HepG2 (cell line): ENCODE measurements around the gene DEPDC1B. TPM values are rescaled to one million over a fixed set of nuclear protein-coding genes. Genes with fewer than 3 reads are reported as not detected.

ENCODE experiments used
- AGO1 ChIP-seq: fragments of 200-400 bp; formaldehyde crosslinking; IDR thresholded peaks from 2 replicates; pipeline ENCODE4 v1.6.1; 2017; ENCODE audit warnings: mild to moderate bottlenecking, low read depth, low read length, moderate library complexity; ENCODE audit not compliant: poor library complexity, severe bottlenecking
- ASH2L ChIP-seq: fragments of 300-600, 200-600 bp; sonication (generic); IDR thresholded peaks from 2 replicates; pipeline ENCODE4 v1.7.0; 2017; ENCODE audit warnings: low read depth, mild to moderate bottlenecking, moderate library complexity, mixed read lengths, low read length; ENCODE audit not compliant: insufficient read length
- ATF7 ChIP-seq, 2 experiments: fragments of 450-650 bp in 1 of 2; sonication (generic) in 1 of 2; formaldehyde crosslinking in 1 of 2; IDR thresholded peaks; 2 replicates each; pipeline versions ENCODE4 v1.4.0 to v1.6.1; 2016 to 2020; ENCODE audit warnings: antibody characterized with exemption in 1 of 2, mild to moderate bottlenecking in 1 of 2, missing genetic modification reagents in 1 of 2
- ATF7-NPFF ChIP-seq: sonication (generic); formaldehyde crosslinking; IDR thresholded peaks from 2 replicates; pipeline ENCODE4 v1.8.1; 2023; ENCODE audit warnings: mild to moderate bottlenecking, low read depth, missing genetic modification reagents, moderate library complexity
- DNMT1 ChIP-seq: sonication (generic); formaldehyde crosslinking; IDR thresholded peaks from 2 replicates; pipeline ENCODE4 v1.5.1; 2020; ENCODE audit warnings: mild to moderate bottlenecking, missing genetic modification reagents
- ETS1 ChIP-seq: sonication (generic); formaldehyde crosslinking; IDR thresholded peaks from 2 replicates; pipeline ENCODE4 v1.4.0; 2020; ENCODE audit warnings: missing genetic modification reagents
- HCFC1 ChIP-seq: fragments of 150-350 bp; IDR thresholded peaks from 2 replicates; pipeline ENCODE4 v1.6.1; 2014; ENCODE audit warnings: low read depth, low read length
- HOXA5 ChIP-seq: sonication (generic); formaldehyde crosslinking; IDR thresholded peaks from 2 replicates; pipeline ENCODE4 v1.4.0; 2020; ENCODE audit warnings: missing genetic modification reagents
- KMT2A ChIP-seq: sonication (generic); formaldehyde crosslinking; IDR thresholded peaks from 2 replicates; pipeline ENCODE4 v1.4.0; 2020; ENCODE audit warnings: missing genetic modification reagents
- NKX3-1 ChIP-seq: sonication (generic); formaldehyde crosslinking; IDR thresholded peaks from 2 replicates; pipeline ENCODE4 v1.5.0; 2020; ENCODE audit warnings: missing genetic modification reagents
- SP1 ChIP-seq, 2 experiments: fragments of 450-650 bp in 1 of 2; sonication (generic) in 1 of 2; formaldehyde crosslinking in 1 of 2; IDR thresholded peaks; 2 replicates each; pipeline versions ENCODE4 v1.4.0 to v1.6.1; 2016 to 2020; ENCODE audit warnings: missing genetic modification reagents in 1 of 2
- SRF ChIP-seq: IDR thresholded peaks from 2 replicates; pipeline ENCODE4 v1.6.1; 2011; ENCODE audit warnings: mild to moderate bottlenecking, low read depth, low read length, moderate library complexity
- SUZ12 ChIP-seq: fragments of 150-350 bp; IDR thresholded peaks from 2 replicates; pipeline ENCODE4 v1.6.1; 2014; ENCODE audit warnings: low read depth, low read length
- TEAD3 ChIP-seq: optimal IDR thresholded peaks from 2 replicates; pipeline ENCODE3; 2016; ENCODE audit warnings: borderline replicate concordance
- THYN1 ChIP-seq: sonication (generic); formaldehyde crosslinking; IDR thresholded peaks from 2 replicates; pipeline ENCODE4 v1.8.1; 2023; ENCODE audit warnings: low read depth, mild to moderate bottlenecking, moderate library complexity, missing genetic modification reagents, borderline replicate concordance
- ZFP37 ChIP-seq: sonication (generic); formaldehyde crosslinking; IDR thresholded peaks from 2 replicates; pipeline ENCODE4 v1.4.0; 2020; ENCODE audit warnings: missing genetic modification reagents, borderline replicate concordance
- ZNF264 ChIP-seq: sonication (generic); formaldehyde crosslinking; IDR thresholded peaks from 2 replicates; pipeline ENCODE4 v1.4.0; 2020; ENCODE audit warnings: missing genetic modification reagents
- ZNF558 ChIP-seq: sonication (generic); formaldehyde crosslinking; IDR thresholded peaks from 2 replicates; pipeline ENCODE4 v1.9.0; 2022; ENCODE audit warnings: mild to moderate bottlenecking, missing genetic modification reagents, borderline replicate concordance
- ZNF746 ChIP-seq: sonication (generic); formaldehyde crosslinking; IDR thresholded peaks from 2 replicates; pipeline ENCODE4 v1.8.0; 2022; ENCODE audit warnings: mild to moderate bottlenecking, missing genetic modification reagents
- ZSCAN30 ChIP-seq: sonication (generic); formaldehyde crosslinking; IDR thresholded peaks from 2 replicates; pipeline ENCODE4 v1.5.0; 2020; ENCODE audit warnings: mild to moderate bottlenecking, missing genetic modification reagents
- polyA plus RNA-seq, 8 experiments: library from polyadenylated mRNA; depleted of rRNA in 3 of 8; stranded (reverse) in 7 of 8; unstranded in 1 of 8; fragments of >200 nt; fragmentation: Illumina TruSeq in 4 of 8; extraction: Trizol in 4 of 8; gene quantifications; 2 replicates each; pipeline versions ENCODE4 v1.2.1 to v1.2.3, GENCODE V29; 2011 to 2016; ENCODE audit warnings: low read depth in 4 of 8, missing spikeins in 1 of 8, mixed read lengths in 1 of 8; ENCODE audit not compliant: insufficient read depth in 1 of 8
- total RNA-seq, 5 experiments: library from RNA; depleted of rRNA; stranded (reverse); fragments of >200 nt; fragmentation: Illumina TruSeq; extraction: Trizol; gene quantifications; 2 replicates each; pipeline ENCODE4 v1.2.3, GENCODE V29; 2016; ENCODE audit warnings: low read depth in 1 of 5
- TF ChIP-seq, protein P1 (sequence below): sonication (generic); formaldehyde crosslinking; IDR thresholded peaks from 2 replicates; pipeline ENCODE4 v1.5.1; 2020; ENCODE audit warnings: mild to moderate bottlenecking, missing genetic modification reagents
- TF ChIP-seq, protein P2 (sequence below): sonication (generic); formaldehyde crosslinking; IDR thresholded peaks from 2 replicates; pipeline ENCODE4 v1.4.0; 2020; ENCODE audit warnings: missing genetic modification reagents, borderline replicate concordance

DEPDC1B gene
- total and polyA plus RNA-seq, 2 of the 13 experiments (the other 11 are each of a cell fraction or from before 2014, with no cell fraction given): 29.5 to 51.3 TPM

DNA sequence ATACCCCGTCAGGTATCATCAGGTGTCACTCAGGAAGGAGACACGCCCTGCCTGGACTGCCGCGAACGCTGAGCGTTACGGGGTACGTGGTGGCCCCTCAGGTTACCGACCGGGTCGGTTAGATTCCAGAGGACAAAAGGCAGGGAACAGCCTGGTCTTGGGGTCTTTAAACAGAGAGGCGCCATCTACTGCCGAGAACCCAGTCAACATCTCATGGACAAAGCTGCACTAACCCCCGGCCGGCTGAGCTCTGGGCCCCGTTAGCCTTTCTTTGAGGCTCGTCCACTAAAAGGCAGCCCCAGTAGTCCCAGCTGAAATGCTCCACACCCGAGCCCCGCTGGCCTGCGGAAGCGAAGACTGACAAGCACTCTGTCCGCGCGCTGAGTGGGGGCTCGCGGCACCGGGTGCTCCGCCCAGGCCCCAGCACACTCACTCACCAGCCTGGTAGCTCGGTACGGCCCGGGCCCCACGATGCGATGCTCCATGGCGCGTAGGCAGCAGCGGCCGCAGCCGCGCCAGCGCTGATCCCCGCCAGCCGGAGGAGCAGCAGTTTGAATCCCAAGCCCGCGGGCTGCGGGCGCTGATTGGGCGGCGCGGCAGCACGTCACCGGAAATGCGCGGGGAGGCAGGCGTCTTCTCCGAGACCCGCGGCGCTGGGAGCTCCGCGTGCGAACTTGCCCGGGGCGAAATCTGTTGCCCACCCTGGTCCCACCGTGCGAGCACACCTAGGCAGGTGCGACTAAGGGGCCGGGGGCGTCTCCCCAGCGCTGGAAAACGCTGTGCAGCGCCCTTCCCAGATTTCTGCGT is at the start of gene DEPDC1B (continued):
- TF ChIP-seq ZFP37 (CRISPR knock-in tag) (no peak), ASH2L (peak; percentile 95), HOXA5 (peak; percentile 87), TEAD3 (no peak), SP1 (IDR thresholded peaks at IDR 0.05) (no peak), SP1 (CRISPR knock-in tag; IDR thresholded peaks at IDR 0.05) (0 out of 2 replicates have a peak, but pooled peaks have one; percentile 16), ATF7 (IDR thresholded peaks at IDR 0.05) (no peak), ATF7 (CRISPR knock-in tag; IDR thresholded peaks at IDR 0.05) (no peak), THYN1 (CRISPR knock-in tag) (no peak), DNMT1 (CRISPR knock-in tag) (no peak), ATF7-NPFF (CRISPR knock-in tag) (peak; percentile 96; the same call in 1 of the 2 replicates), ZNF558 (peak; percentile 16; the same call in 1 of the 2 replicates), SRF (no peak), HCFC1 (no peak), ZNF746 (CRISPR knock-in tag) (no peak), SUZ12 (no peak), KMT2A (CRISPR knock-in tag) (peak; percentile 98), ETS1 (no peak), NKX3-1 (CRISPR knock-in tag) (peak; percentile 80; the same call in 1 of the 2 replicates), ZNF264 (CRISPR knock-in tag) (no peak), AGO1 (no peak), ZSCAN30 (CRISPR knock-in tag) (no peak)
- TF ChIP-seq, protein P1, sequence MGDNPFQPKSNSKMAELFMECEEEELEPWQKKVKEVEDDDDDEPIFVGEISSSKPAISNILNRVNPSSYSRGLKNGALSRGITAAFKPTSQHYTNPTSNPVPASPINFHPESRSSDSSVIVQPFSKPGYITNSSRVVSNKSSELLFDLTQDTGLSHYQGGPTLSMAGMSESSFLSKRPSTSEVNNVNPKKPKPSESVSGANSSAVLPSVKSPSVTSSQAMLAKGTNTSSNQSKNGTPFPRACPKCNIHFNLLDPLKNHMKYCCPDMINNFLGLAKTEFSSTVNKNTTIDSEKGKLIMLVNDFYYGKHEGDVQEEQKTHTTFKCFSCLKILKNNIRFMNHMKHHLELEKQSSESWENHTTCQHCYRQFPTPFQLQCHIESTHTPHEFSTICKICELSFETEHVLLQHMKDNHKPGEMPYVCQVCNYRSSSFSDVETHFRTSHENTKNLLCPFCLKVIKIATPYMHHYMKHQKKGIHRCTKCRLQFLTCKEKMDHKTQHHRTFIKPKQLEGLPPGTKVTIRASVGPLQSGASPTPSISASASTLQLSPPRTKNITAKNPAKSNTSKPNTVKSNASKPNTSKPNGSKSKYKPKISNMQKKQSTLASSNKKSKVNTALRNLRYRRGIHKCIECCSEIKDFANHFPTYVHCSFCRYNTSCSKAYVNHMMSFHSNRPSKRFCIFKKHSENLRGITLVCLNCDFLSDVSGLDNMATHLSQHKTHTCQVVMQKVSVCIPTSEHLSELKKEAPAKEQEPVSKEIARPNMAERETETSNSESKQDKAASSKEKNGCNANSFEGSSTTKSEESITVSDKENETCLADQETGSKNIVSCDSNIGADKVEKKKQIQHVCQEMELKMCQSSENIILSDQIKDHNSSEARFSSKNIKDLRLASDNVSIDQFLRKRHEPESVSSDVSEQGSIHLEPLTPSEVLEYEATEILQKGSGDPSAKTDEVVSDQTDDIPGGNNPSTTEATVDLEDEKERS (CRISPR knock-in tag): no peak
- TF ChIP-seq, protein P2, sequence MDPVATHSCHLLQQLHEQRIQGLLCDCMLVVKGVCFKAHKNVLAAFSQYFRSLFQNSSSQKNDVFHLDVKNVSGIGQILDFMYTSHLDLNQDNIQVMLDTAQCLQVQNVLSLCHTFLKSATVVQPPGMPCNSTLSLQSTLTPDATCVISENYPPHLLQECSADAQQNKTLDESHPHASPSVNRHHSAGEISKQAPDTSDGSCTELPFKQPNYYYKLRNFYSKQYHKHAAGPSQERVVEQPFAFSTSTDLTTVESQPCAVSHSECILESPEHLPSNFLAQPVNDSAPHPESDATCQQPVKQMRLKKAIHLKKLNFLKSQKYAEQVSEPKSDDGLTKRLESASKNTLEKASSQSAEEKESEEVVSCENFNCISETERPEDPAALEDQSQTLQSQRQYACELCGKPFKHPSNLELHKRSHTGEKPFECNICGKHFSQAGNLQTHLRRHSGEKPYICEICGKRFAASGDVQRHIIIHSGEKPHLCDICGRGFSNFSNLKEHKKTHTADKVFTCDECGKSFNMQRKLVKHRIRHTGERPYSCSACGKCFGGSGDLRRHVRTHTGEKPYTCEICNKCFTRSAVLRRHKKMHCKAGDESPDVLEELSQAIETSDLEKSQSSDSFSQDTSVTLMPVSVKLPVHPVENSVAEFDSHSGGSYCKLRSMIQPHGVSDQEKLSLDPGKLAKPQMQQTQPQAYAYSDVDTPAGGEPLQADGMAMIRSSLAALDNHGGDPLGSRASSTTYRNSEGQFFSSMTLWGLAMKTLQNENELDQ (CRISPR knock-in tag): no peak
